ENCODE data around the gene CAND1.

- TF ChIP-seq CTCF (IDR thresholded peaks at IDR 0.05) (no peak), EZH2 (IDR thresholded peaks at IDR 0.05; ENCODE audit: borderline replicate concordance, insufficient read depth, low read depth, low read length, poor library complexity, severe bottlenecking) (no peak)
These were observed 14.7 kb upstream of the CAND1 start for GRCh38 chr12:67254372-67255026.
